ENCODE data around the gene PTPRG. TPM values are rescaled to one million over a fixed set of nuclear protein-coding genes. Genes with fewer than 3 reads are reported as not detected.

PTPRG gene
- total and polyA plus RNA-seq, 2 donors (not counting 3 experiments of a cell fraction or from before 2014, with no cell fraction given): 8.9 to 39.1 TPM

DNA sequence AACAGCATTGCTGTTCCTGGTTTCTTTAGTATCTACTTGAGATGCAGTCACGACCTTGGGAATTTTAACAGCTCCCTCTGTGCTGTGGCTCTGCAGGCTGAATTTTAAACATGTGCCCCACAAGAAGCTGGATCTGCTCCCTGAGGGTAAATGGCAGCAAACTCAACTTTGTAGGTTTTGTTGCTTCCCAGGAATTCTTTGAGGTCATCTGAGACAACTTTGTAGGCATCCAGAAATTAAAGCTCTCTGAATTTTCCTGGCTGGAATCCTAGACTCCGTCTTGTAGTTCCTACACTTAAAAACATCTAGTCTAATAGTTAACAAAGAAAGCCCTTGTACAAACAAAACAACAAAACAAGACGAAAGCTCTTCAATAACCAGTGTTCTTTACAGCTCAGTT lies 445.7 kb downstream of the PTPRG start:
- dilution Hi-C loops (cut with MboI; ENCODE audit: extremely low pct_ligation_motif_present, low sequenced_read_pairs) (no loop called here), intact Hi-C loops (cut with micrococcal nuclease) (no loop called here)
- no peak for FAIRE-seq
- no peaks in the 10 kb centered on the region for H3K4me1 ChIP-seq (ENCODE audit: control insufficient read depth, extremely low read depth, insufficient read depth, low read length)
- no peaks in the 10 kb centered on the region for H3K27me3 ChIP-seq (ENCODE audit: control insufficient read depth in 2 of 2, insufficient read depth in 2 of 2, low read length in 2 of 2)
- no peak overlapping the region for H2AFZ ChIP-seq (ENCODE audit: low read depth, low read length)
- no peak overlapping the region for H3K4me3 ChIP-seq (replicated peaks in 1 of 3; ENCODE audit: insufficient read depth in 1 of 3, low read depth in 1 of 3, low read length in 3 of 3)
- DNase-seq (ENCODE audit: low read depth, low spot score): no peak
- H3K9me3 ChIP-seq (replicated peaks; ENCODE audit: control insufficient read depth, insufficient read depth, low read length): no peaks in the 10 kb centered on the region
- H3K36me3 ChIP-seq (ENCODE audit: control insufficient read depth in 2 of 2, extremely low read depth in 1 of 2, insufficient read depth in 2 of 2, low read length in 2 of 2): no peaks in the 10 kb centered on the region
- no peaks in the 10 kb centered on the region for H3K9me1 ChIP-seq (replicated peaks; ENCODE audit: control insufficient read depth, extremely low read depth, insufficient read depth, low read length)
- no TSS peak for BruUV-seq (replicated peaks)
- CTCF ChIA-PET: interaction anchor here (1.0 to 2.1 kb wide), 3 partner anchors 32 to 325 kb away, joined by 3 to 5 read pairs (median 3); no protein-coding TSS in a partner anchor
- TF ChIP-seq GATA2 (IDR thresholded peaks at IDR 0.05; ENCODE audit: insufficient read depth, insufficient read length, low read depth, low read length) (no peak), MAX (IDR thresholded peaks at IDR 0.05; ENCODE audit: insufficient read depth, insufficient read length) (no peak), CTCF (IDR thresholded peaks at IDR 0.05; ENCODE audit: extremely low read depth in 1 of 2, insufficient read depth in 1 of 2, low read depth in 1 of 2, low read length in 2 of 2) (no peak), EZH2 (IDR thresholded peaks at IDR 0.05; ENCODE audit: borderline replicate concordance, low read depth, low read length, severe bottlenecking) (no peak), MYC (IDR thresholded peaks at IDR 0.05; ENCODE audit: low read depth, low read length) (no peak), POLR2A (IDR thresholded peaks at IDR 0.05; ENCODE audit: low read depth, low read length) (no peak), JUN (IDR thresholded peaks at IDR 0.05; ENCODE audit: borderline replicate concordance, insufficient read depth, insufficient read length, low read depth) (no peak)
- H3K79me2 ChIP-seq (ENCODE audit: control insufficient read depth, insufficient read depth, low read length): no peaks in the 10 kb centered on the region
- no peaks in the 10 kb centered on the region for H4K20me1 ChIP-seq (replicated peaks; ENCODE audit: control insufficient read depth, extremely low read depth, insufficient read depth, low read length)
- no peak overlapping the region for H3K4me2 ChIP-seq (ENCODE audit: insufficient read depth, low read length)
- H3K9ac ChIP-seq (replicated peaks; ENCODE audit: extremely low read depth, insufficient read depth, low read length): no peak overlapping the region
- POLR2A ChIA-PET: no interaction called here
- H3K27ac ChIP-seq (ENCODE audit: insufficient read depth, low read depth, low read length): no peak overlapping the region
